Neural cell (in vitro differentiated cells): ENCODE results near the gene PYGB. TPM values are rescaled to one million over a fixed set of nuclear protein-coding genes. Genes with fewer than 3 reads are reported as not detected.

Source experiments
- H2AFZ ChIP-seq: fragments of 200-600, 300-800 bp; sonication (generic), shearing (Covaris generic); 2 replicates; pipeline ENCODE4 v1.6.0; 2014; ENCODE audit warnings: low read depth, mild to moderate bottlenecking, antibody characterized with exemption, low read length, moderate library complexity
- H3F3A ChIP-seq: fragments of 200-600 bp; shearing (Covaris generic); 2 replicates; pipeline ENCODE4 v1.6.1; 2016; ENCODE audit warnings: mild to moderate bottlenecking, moderate library complexity, mixed read lengths, antibody characterized with exemption, low read length; ENCODE audit not compliant: insufficient read depth, poor library complexity, severe bottlenecking
- H3K27ac ChIP-seq: fragments of 200-600, 300-800 bp; sonication (generic), shearing (Covaris generic); 2 replicates; pipeline ENCODE4 v1.5.1; 2014; ENCODE audit warnings: mild to moderate bottlenecking, low read length, moderate library complexity
- H3K27me3 ChIP-seq: fragments of 300-800, 200-600 bp; sonication (generic), shearing (Covaris generic); 2 replicates; pipeline ENCODE4 v1.6.0; 2014; ENCODE audit warnings: mild to moderate bottlenecking, low read depth, low read length, moderate library complexity; ENCODE audit not compliant: insufficient read depth
- H3K36me3 ChIP-seq: fragments of 300-800, 200-600 bp; sonication (generic), shearing (Covaris generic); 2 replicates; pipeline ENCODE4 v1.5.1; 2014; ENCODE audit warnings: mild to moderate bottlenecking, antibody characterized with exemption, low read length, moderate library complexity; ENCODE audit not compliant: insufficient read depth
- H3K4me2 ChIP-seq: fragments of 300-800, 200-600 bp; sonication (generic), shearing (Covaris generic); 2 replicates; pipeline ENCODE4 v1.6.0; 2014; ENCODE audit warnings: mild to moderate bottlenecking, low read length
- H3K4me3 ChIP-seq: fragments of 300-800, 200-600 bp; sonication (generic), shearing (Covaris generic); 2 replicates; pipeline ENCODE4 v1.5.1; 2014; ENCODE audit warnings: mild to moderate bottlenecking, low read length, moderate library complexity
- H3K79me2 ChIP-seq: fragments of 200-600 bp; shearing (Covaris generic); replicated peaks from 2 replicates; pipeline ENCODE4 v1.6.0; 2014; ENCODE audit warnings: mild to moderate bottlenecking, low read length, moderate library complexity; ENCODE audit not compliant: insufficient read depth
- H3K9ac ChIP-seq: fragments of 300-800, 200-600 bp; sonication (generic), shearing (Covaris generic); 2 replicates; pipeline ENCODE4 v1.6.1; 2016; ENCODE audit warnings: mild to moderate bottlenecking, low read length, mixed read lengths
- H3K9me2 ChIP-seq: fragments of 200-600 bp; shearing (Covaris generic); 2 replicates; pipeline ENCODE4 v1.6.1; 2016; ENCODE audit warnings: mild to moderate bottlenecking, low read length, mixed read lengths; ENCODE audit not compliant: insufficient read depth
- H3K9me3 ChIP-seq: fragments of 200-600, 300-800 bp; sonication (generic), shearing (Covaris generic); 2 replicates; pipeline ENCODE4 v1.6.1; 2016; ENCODE audit warnings: mild to moderate bottlenecking, mixed run types, low read length, moderate library complexity, mixed read lengths
- H4K20me1 ChIP-seq: fragments of 200-600 bp; shearing (Covaris generic); 2 replicates; pipeline ENCODE4 v1.6.1; 2016; ENCODE audit warnings: mild to moderate bottlenecking, mixed run types; ENCODE audit not compliant: insufficient read depth
- EP300 ChIP-seq: fragments of 450-650 bp; conservative IDR thresholded peaks from 2 replicates; pipeline ENCODE4 v1.6.1; 2014; ENCODE audit warnings: antibody characterized with exemption, mild to moderate bottlenecking, moderate library complexity; ENCODE audit not compliant: poor library complexity, severe bottlenecking
- EZH2 ChIP-seq: fragments of 200-600, 300-800 bp; shearing (Covaris generic), sonication (generic); IDR thresholded peaks from 2 replicates; pipeline ENCODE4 v1.6.1; 2014; ENCODE audit warnings: antibody characterized with exemption, low read length, borderline replicate concordance, mild to moderate bottlenecking; ENCODE audit not compliant: insufficient read depth, poor library complexity, severe bottlenecking
- MXI1 ChIP-seq: fragments of 450-650 bp; conservative IDR thresholded peaks from 2 replicates; pipeline ENCODE4 v1.6.1; 2014; ENCODE audit warnings: antibody characterized with exemption, mild to moderate bottlenecking; ENCODE audit not compliant: poor library complexity, severe bottlenecking
- POLR2AphosphoS5 ChIP-seq: IDR thresholded peaks from 2 replicates; pipeline ENCODE4 v1.6.1; 2012
- RAD21 ChIP-seq: fragments of 450-650 bp; conservative IDR thresholded peaks from 2 replicates; pipeline ENCODE4 v1.6.1; 2014; ENCODE audit warnings: antibody characterized with exemption, mild to moderate bottlenecking, moderate library complexity
- SMC3 ChIP-seq: fragments of 450-650 bp; conservative IDR thresholded peaks from 2 replicates; pipeline ENCODE4 v1.6.1; 2014; ENCODE audit warnings: antibody characterized with exemption, mild to moderate bottlenecking, moderate library complexity; ENCODE audit not compliant: poor library complexity
- TAF1 ChIP-seq: IDR thresholded peaks from 2 replicates; pipeline ENCODE4 v1.6.1; 2012; ENCODE audit warnings: low read depth
- polyA plus RNA-seq: library from polyadenylated mRNA; depleted of rRNA; stranded (reverse); fragments of >200 nt; gene quantifications from 2 replicates; pipeline ENCODE4 v1.2.3, GENCODE V29; 2014
- TF ChIP-seq, protein P1 (sequence below): IDR thresholded peaks from 2 replicates; pipeline ENCODE4 v1.6.1; 2012; ENCODE audit warnings: borderline replicate concordance
- TF ChIP-seq, protein P2 (sequence below): fragments of 450-650 bp; IDR thresholded peaks from 2 replicates; pipeline ENCODE4 v1.5.1; 2014; ENCODE audit warnings: antibody characterized with exemption, mild to moderate bottlenecking, moderate library complexity; ENCODE audit not compliant: poor library complexity, severe bottlenecking

PYGB gene
- polyA plus RNA-seq, 1 donor from 2014 or later: 70.5 TPM

DNA sequence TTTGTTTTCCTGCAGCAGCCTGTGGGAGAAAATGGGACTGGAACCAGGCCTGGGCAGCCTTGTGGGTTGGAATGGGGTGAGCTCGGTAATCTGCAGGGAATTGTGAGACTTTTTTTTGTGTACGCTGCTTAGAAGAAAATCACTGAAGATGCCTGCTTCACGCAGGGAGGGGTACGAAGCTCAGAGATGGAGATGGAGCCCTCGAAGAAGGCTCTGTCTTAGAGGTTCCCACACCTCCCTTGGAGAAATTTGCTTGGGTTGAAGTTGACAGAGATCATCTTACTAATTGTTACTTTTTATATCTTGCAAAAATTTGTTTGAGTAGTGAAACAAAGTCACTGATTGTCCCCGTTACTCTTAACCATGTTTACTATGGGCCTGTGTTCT is 894 bp downstream of the PYGB start:
- peaks cover 43% of the 10 kb centered on the region for H3K79me2 ChIP-seq
- H3K4me3 ChIP-seq: peak overlapping the region; percentile 95
- H4K20me1 ChIP-seq: no peaks in the 10 kb centered on the region
- peaks cover 5% of the 10 kb centered on the region for H3F3A ChIP-seq
- no peaks in the 10 kb centered on the region for H3K9me2 ChIP-seq
- peak overlapping the region; percentile 36 for H2AFZ ChIP-seq
- no peaks in the 10 kb centered on the region for H3K36me3 ChIP-seq
- H3K4me2 ChIP-seq: peak overlapping the region; percentile 91
- H3K9ac ChIP-seq: peak overlapping the region; percentile 75
- peak overlapping the region; percentile 54 for H3K27ac ChIP-seq
- H3K27me3 ChIP-seq: no peaks in the 10 kb centered on the region
- TF ChIP-seq RAD21: no peak
- TF ChIP-seq MXI1: no peak
- TF ChIP-seq TAF1: no peak
- TF ChIP-seq, protein P1, sequence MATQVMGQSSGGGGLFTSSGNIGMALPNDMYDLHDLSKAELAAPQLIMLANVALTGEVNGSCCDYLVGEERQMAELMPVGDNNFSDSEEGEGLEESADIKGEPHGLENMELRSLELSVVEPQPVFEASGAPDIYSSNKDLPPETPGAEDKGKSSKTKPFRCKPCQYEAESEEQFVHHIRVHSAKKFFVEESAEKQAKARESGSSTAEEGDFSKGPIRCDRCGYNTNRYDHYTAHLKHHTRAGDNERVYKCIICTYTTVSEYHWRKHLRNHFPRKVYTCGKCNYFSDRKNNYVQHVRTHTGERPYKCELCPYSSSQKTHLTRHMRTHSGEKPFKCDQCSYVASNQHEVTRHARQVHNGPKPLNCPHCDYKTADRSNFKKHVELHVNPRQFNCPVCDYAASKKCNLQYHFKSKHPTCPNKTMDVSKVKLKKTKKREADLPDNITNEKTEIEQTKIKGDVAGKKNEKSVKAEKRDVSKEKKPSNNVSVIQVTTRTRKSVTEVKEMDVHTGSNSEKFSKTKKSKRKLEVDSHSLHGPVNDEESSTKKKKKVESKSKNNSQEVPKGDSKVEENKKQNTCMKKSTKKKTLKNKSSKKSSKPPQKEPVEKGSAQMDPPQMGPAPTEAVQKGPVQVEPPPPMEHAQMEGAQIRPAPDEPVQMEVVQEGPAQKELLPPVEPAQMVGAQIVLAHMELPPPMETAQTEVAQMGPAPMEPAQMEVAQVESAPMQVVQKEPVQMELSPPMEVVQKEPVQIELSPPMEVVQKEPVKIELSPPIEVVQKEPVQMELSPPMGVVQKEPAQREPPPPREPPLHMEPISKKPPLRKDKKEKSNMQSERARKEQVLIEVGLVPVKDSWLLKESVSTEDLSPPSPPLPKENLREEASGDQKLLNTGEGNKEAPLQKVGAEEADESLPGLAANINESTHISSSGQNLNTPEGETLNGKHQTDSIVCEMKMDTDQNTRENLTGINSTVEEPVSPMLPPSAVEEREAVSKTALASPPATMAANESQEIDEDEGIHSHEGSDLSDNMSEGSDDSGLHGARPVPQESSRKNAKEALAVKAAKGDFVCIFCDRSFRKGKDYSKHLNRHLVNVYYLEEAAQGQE: no peak
- TF ChIP-seq POLR2AphosphoS5: no peak
- TF ChIP-seq SMC3: no peak
- no peak for TF ChIP-seq EP300
- TF ChIP-seq, protein P2, sequence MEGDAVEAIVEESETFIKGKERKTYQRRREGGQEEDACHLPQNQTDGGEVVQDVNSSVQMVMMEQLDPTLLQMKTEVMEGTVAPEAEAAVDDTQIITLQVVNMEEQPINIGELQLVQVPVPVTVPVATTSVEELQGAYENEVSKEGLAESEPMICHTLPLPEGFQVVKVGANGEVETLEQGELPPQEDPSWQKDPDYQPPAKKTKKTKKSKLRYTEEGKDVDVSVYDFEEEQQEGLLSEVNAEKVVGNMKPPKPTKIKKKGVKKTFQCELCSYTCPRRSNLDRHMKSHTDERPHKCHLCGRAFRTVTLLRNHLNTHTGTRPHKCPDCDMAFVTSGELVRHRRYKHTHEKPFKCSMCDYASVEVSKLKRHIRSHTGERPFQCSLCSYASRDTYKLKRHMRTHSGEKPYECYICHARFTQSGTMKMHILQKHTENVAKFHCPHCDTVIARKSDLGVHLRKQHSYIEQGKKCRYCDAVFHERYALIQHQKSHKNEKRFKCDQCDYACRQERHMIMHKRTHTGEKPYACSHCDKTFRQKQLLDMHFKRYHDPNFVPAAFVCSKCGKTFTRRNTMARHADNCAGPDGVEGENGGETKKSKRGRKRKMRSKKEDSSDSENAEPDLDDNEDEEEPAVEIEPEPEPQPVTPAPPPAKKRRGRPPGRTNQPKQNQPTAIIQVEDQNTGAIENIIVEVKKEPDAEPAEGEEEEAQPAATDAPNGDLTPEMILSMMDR: no peak
- TF ChIP-seq EZH2: no peak
- no peaks in the 10 kb centered on the region for H3K9me3 ChIP-seq

DNA sequence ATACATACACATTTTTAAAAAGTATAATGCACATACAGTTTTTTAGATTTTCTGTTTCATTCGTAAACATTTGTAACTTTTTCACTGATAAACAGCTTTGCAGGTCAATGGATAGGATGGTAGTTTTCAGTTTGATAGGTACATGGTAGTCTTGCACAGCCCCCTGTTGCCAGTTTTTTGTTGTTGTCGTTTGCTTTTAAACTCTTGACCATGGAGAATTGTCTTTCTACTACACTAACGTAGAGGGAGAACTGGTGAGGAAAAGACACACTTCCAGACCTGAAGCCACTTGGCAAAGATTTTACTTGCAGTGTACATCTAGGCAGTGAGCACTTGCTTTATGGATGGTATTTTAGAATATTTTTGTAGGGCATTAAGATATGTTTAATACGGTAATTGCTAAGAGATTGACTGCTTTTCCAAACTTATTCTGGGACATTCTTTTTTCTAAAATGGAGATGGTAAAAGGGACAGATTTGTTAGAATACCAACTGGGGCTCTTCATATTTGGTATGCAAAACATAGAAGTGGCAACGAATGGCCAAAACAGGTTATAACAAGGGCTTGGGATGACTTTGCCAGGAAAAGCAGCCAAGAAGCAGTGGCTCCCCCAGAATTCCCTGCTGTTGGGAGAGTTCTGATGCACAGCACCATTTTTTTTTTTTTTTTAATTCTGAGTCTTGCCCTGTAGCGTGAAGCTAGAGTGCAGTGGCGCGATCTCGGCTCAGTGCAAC is 1.5 kb downstream of the PYGB start:
- Histone ChIP-seq H3K9me3 (no peaks in the 10 kb centered on the region), H3K9ac (peak overlapping the region; percentile 75), H3F3A (peaks cover 5% of the 10 kb centered on the region), H3K27me3 (no peaks in the 10 kb centered on the region), H3K4me2 (peak overlapping the region; percentile 91), H3K36me3 (no peaks in the 10 kb centered on the region), H3K27ac (peak overlapping the region; percentile 54), H4K20me1 (no peaks in the 10 kb centered on the region), H3K79me2 (peaks cover 45% of the 10 kb centered on the region), H3K9me2 (no peaks in the 10 kb centered on the region), H2AFZ (peak overlapping the region; percentile 36), H3K4me3 (peak overlapping the region; percentile 95)
- TF ChIP-seq MXI1: no peak
- TF ChIP-seq, protein P2: no peak
- TF ChIP-seq SMC3: no peak
- TF ChIP-seq EZH2: no peak
- no peak for TF ChIP-seq POLR2AphosphoS5
- no peak for TF ChIP-seq EP300
